Measurements from ENCODE around the gene GUCA2A. TPM values are rescaled to one million over a fixed set of nuclear protein-coding genes. Genes with fewer than 3 reads are reported as not detected.

GUCA2A gene
- not detected in 2 replicates for total RNA-seq

DNA sequence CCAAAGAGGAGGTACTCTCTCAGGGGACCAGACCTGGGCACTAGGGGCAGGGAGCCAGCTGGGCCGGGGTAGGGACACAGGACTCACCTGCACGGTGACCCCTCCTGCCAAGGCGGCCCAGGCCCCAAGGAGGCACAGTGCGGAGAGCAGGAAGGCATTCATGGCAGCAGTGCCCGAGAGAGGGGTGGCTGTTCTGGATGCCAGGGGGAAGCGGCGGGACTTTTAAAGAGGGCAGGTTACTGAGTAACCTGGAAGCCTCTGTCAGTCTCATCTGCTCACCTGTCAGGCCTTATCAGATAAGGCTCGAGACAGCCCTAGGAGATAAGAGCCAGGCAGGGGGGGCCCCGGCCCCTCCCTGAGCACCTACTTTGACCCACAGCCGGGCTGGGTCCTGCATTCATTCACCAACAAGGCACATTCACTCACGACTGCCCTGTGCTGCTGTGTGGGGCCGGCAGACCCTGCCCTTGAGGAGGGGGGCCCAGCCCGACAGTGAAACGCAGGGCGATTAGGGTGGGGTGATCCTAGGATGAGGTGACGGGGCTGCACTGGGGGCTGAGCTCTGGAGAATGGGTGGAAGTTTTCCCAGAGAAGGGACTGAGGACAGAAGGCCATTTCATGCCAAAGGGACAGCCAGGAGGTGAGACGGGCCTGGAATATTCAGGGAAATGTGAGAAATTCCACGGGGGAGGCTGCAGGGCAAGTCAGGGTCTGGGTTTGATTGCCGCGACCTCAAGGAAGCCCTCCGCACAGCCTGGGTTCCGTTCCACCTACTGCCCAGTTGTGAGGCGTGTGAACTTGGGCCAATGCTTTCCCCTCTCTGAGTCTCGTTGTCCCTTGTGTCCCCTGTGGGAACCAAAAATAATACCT lies at the start of gene GUCA2A:
TSS of gene GUCA2A (minus strand) at position 195 of the 870 bp plus-strand sequence. CDS start at position 162, 33 bp downstream.

DNA sequence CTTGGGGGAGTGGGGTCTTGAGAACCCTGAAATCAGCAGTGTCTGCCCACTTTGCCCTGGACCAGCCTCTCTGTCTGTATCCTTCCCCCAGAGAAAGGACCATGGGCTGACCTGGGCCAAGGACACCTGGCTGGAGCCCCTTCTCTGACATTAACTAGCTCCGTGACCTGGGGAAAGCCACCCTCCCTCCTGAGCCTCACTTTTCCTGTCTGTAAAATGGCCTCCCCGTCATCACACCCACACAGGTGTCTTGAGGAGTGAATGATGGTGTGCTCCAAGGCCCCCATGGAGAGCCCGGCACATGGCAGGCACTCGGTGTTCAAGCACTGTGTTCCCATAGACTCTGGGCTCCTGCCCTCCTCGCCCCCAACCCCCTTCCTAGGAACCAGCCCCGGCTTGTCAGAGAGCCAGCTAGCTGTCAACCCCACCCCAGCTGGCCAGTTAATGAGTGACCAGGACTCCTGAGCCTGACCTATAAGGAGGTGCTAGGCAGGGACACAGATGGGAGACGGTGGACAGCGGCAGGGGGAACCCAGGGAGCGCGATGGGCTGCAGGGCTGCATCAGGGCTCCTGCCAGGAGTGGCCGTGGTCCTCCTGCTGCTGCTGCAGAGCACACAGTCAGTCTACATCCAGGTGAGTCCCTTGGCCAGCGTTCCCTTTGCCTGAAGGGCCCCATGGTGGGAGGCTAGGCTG lies 11.5 kb downstream of the GUCA2A start, which contains the start of gene GUCA2B:
TSS of gene GUCA2B (plus strand) at position 504 of the 694 bp plus-strand sequence. CDS start at position 545, 41 bp downstream.

Other genes starting within 250 kb of the GUCA2A start
- 1.2 and 1.3 TPM in 2 replicates for gene HIVEP3, start 245.8 kb downstream of the GUCA2A start, total RNA-seq
- gene GUCA2B, start 11.3 kb downstream of the GUCA2A start, total RNA-seq = not detected in 2 replicates
- gene FOXJ3, start 170.5 kb upstream of the GUCA2A start, total RNA-seq = 46.4 and 51.6 TPM in 2 replicates
- under 0.01 TPM in 1 of 2 replicates, not detected in the other for gene RIMKLA, start 216.0 kb upstream of the GUCA2A start, total RNA-seq

Measured in vein endothelial cell (primary cell).